ENCODE data around the gene UBXN6.

Gene UBXN6, protein sequence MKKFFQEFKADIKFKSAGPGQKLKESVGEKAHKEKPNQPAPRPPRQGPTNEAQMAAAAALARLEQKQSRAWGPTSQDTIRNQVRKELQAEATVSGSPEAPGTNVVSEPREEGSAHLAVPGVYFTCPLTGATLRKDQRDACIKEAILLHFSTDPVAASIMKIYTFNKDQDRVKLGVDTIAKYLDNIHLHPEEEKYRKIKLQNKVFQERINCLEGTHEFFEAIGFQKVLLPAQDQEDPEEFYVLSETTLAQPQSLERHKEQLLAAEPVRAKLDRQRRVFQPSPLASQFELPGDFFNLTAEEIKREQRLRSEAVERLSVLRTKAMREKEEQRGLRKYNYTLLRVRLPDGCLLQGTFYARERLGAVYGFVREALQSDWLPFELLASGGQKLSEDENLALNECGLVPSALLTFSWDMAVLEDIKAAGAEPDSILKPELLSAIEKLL

DNA sequence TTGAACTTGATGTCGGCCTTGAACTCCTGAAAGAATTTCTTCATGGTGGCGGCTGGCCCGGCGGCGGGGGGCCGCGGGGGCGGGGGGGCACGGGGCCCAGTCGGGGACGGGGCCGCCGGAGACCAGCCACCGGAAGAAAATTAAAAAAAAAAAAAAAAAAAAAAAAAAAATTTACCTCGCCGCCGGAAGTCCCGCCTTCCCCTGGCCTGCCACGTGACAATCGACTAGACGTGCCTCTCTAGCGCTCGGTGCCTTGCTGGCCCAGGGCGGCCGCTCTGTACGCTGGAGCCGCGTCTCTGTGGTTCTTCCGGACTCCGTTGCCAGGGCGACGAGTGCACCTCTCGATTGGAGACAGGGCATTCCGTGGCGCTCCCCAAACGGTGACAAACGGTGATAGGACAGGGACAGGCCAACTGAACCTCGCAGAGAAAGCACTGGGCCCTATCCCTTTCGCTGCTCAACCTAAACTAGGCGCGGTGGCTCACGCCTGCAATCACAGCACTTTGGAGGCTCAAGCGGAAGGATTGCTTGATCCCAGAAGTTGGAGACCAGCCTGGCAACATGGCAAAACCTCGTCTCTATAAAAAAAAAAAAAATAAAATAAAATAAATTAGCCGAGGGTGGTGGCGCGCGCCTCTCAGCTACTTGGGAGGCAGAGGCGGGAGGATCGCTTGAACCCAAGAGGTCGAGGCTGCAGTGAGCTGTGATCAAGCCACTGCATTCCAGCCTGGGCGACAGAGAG lies at the start of gene UBXN6:
UBXN6 (minus strand) TSS at position 141 of the 742 bp plus-strand sequence; CDS start at position 44, 97 bp downstream.
- TF ChIP-seq, protein P1, sequence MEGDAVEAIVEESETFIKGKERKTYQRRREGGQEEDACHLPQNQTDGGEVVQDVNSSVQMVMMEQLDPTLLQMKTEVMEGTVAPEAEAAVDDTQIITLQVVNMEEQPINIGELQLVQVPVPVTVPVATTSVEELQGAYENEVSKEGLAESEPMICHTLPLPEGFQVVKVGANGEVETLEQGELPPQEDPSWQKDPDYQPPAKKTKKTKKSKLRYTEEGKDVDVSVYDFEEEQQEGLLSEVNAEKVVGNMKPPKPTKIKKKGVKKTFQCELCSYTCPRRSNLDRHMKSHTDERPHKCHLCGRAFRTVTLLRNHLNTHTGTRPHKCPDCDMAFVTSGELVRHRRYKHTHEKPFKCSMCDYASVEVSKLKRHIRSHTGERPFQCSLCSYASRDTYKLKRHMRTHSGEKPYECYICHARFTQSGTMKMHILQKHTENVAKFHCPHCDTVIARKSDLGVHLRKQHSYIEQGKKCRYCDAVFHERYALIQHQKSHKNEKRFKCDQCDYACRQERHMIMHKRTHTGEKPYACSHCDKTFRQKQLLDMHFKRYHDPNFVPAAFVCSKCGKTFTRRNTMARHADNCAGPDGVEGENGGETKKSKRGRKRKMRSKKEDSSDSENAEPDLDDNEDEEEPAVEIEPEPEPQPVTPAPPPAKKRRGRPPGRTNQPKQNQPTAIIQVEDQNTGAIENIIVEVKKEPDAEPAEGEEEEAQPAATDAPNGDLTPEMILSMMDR (IDR thresholded peaks at IDR 0.05; ENCODE audit: control extremely low read depth, extremely low read depth, low read depth, missing control alignments) = no peak
- ChIA-PET CTCF (interaction anchor here (1.5 kb wide), 1 partner anchor 67 kb away, joined by 3 read pairs; no protein-coding TSS in a partner anchor), POLR2A (interaction anchor here (1.1 to 1.4 kb wide), 2 partner anchors 14 to 76 kb away, joined by 3 to 4 read pairs; no protein-coding TSS in a partner anchor)
- DNase-seq (ENCODE audit: extremely low spot score) = peak; percentile 99

DNA sequence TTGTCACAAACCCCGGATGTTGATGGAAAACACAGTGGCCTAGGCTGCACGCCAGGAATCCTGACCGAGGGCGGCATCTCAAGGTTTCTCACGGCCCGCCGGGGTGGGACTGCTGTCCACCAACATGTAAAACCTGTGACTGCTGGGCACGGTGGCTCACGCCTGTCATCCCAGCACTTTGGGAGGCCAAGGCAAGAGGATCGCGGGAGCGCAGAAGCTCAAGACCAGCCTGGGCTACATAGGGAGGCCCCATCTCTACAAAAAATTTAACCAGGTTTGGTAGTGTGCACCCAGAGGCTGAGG lies 49.5 kb upstream of the UBXN6 start:
- TF ChIP-seq, protein P1 (IDR thresholded peaks at IDR 0.05; ENCODE audit: control extremely low read depth, extremely low read depth, low read depth, missing control alignments) = no peak
- ChIA-PET POLR2A (interaction anchor here (0.6 kb wide), 1 partner anchor 519 kb away, joined by 3 read pairs; no protein-coding TSS in a partner anchor), CTCF (interaction anchor here (3.7 kb wide), 1 partner anchor 17 kb away, joined by 31 read pairs; no protein-coding TSS in a partner anchor)
- DNase-seq (ENCODE audit: extremely low spot score) = no peak

DNA sequence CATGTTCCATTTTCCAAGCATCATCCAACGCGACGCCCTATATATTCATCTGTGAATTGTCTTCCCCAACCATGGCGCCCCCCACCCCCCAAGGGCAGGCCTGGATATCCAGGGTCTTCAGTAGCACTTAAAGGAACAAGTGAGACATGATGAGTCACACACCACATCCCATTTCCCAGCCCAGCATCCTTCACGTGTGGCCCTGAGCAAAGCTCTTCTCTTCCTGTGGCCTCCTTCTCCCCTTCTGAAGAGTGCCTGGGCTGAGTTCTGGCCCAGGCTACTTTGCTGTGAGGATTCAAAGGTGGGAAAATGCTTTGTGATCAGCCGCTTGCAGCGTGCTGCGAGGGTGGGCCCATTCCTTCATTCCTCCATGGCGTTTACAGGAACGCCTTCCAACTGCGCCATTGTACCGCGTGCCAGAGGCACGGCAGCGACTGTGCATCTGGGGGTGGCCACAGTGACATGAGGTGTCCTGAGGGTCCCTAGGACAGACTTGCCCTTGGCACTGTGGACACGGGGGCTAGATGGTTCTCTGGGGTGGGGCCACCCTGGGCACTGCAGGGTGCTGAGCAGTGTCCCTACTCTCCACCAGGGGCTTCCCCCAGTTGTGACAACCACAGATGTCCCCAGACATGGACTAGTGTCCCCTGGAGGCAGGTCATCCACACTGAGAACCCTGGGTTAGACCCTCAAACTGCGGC lies 49.0 kb upstream of the UBXN6 start:
- no peak for DNase-seq (ENCODE audit: extremely low spot score)
- TF ChIP-seq, protein P1 (IDR thresholded peaks at IDR 0.05; ENCODE audit: control extremely low read depth, extremely low read depth, low read depth, missing control alignments) = no peak
- ChIA-PET CTCF (interaction anchor here (3.7 kb wide), 1 partner anchor 17 kb away, joined by 31 read pairs; no protein-coding TSS in a partner anchor), POLR2A (no interaction called here)

DNA sequence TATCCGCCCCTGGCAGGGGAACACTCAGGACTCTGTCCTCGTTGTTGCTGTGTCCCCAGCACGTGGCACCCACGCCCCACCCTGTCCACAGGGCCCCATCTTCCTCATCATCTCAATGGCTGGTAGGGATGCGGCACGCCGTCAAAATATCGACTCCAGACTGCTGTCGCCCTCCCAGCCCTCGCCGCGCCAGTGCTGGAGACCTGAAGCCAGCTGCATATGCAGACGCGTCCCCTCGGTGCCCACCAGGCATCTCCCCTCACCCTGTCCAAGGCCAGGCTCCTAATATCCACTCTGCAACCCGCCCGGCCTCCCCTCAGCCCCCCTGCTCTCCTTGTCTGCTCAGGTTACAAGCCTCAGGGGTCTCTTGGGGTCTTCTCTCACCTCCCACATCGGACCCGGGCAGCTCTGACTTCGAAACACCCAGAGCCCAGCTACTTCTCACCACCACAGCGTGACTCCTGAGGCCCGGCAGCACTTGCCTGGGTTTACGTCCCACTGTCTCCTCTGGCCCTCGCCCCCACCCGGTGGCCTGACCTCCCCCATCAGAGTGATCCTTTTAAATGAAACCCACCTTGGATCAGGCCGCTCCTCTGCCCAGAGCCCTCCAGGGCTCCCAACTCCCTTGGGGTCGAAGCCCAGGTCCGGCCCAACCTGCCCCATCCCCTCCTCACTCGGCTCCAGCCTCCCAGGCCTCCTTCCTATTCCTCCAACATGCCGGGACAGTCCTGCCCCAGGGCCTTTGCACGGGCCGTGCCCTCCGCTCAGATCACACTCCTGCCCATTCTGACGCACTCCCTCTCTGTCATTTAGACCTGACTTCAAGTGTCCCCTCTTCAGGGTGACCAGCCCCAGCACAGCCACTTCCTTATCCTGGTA lies 48.2 kb upstream of the UBXN6 start:
- ChIA-PET CTCF (no interaction called here), POLR2A (no interaction called here)
- TF ChIP-seq, protein P1 (IDR thresholded peaks at IDR 0.05; ENCODE audit: control extremely low read depth, extremely low read depth, low read depth, missing control alignments) = no peak
- DNase-seq (ENCODE audit: extremely low spot score) = no peak

DNA sequence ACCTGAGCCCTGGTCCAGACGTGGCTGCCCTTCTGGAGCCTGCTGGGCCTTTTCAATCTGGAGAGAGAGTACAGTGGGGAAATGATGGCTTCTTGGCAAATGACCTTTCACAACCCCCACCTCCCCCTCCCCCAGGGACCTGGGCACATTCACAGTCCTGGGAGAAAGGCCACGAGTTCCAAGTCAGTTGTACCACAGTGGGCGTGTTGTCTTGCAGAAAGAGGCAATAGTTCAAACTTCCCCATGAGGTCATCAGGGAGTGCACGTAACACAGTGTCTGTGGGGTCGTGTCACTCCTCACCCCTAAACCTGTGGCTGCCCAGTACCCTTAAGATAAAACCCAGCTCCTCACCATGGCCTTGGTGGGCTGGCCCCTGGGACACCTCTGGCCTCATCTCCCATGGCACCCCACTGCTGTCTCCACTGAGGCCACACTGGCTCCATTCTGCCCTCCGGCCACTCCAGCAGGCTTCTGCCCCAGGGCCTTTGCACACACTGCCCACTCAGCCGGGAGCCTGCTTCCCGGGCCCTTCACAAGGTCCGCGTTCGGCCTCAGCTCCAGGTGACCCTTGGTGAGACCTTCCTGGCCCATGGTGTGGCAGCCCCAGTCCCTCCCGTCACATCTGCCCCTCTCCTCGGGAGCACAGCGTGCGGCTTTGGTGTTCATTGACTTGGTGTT lies 47.4 kb upstream of the UBXN6 start:
- CTCF ChIA-PET = interaction anchor here (1.1 to 1.3 kb wide), 2 partner anchors 20 to 131 kb away, joined by 3 to 6 read pairs; no protein-coding TSS in a partner anchor
- no peak for DNase-seq (ENCODE audit: extremely low spot score)
- TF ChIP-seq, protein P1 (IDR thresholded peaks at IDR 0.05; ENCODE audit: control extremely low read depth, extremely low read depth, low read depth, missing control alignments) = no peak
- POLR2A ChIA-PET = no interaction called here
